BJ (cell line): ENCODE data around the gene ZNF207. TPM values are rescaled to one million over a fixed set of nuclear protein-coding genes. Genes with fewer than 3 reads are reported as not detected.

Source experiments
- CTCF ChIA-PET: fragments of 350-600 bp; formaldehyde crosslinking; extraction: SDS; loops from one replicate; lab custom pipeline; 2021; ENCODE audit warnings: antibody characterized with exemption, inconsistent platforms; lab: Yijun Ruan, JAX
- POLR2A ChIA-PET: fragments of 300-600 bp; sonication (Branson Sonifier 250); formaldehyde crosslinking; extraction: SDS; loops from one replicate; lab custom pipeline; 2021; ENCODE audit warnings: antibody characterized with exemption; lab: Charles Lee
- DNase-seq: peaks from one replicate; pipeline ENCODE4 v3.0.0-alpha.2; 2011; ENCODE audit warnings: low read depth
- H3K27me3 ChIP-seq: 2 replicates; pipeline ENCODE4 v1.6.0; 2011; ENCODE audit warnings: low read length; ENCODE audit not compliant: control insufficient read depth, insufficient read depth
- H3K36me3 ChIP-seq: 2 replicates; pipeline ENCODE4 v1.5.1; 2011; ENCODE audit warnings: low read length; ENCODE audit not compliant: control insufficient read depth, insufficient read depth
- H3K4me3 ChIP-seq: 2 replicates; pipeline ENCODE4 v1.5.1; 2011; ENCODE audit warnings: low read depth, mild to moderate bottlenecking, control low read depth, low read length
- polyA plus RNA-seq: library from polyadenylated mRNA; depleted of rRNA; stranded (reverse); fragments of >200 nt; gene quantifications from 2 replicates; pipeline ENCODE4 v1.2.3, GENCODE V29; 2011
- TF ChIP-seq, protein P1 (sequence below): IDR thresholded peaks from 2 replicates; pipeline ENCODE4 v1.5.1; 2011; ENCODE audit warnings: low read depth, mild to moderate bottlenecking, control low read depth, inconsistent platforms, low read length, moderate library complexity; ENCODE audit not compliant: insufficient read depth

ZNF207 gene
- polyA plus RNA-seq, 1 experiment, result 179 TPM

DNA sequence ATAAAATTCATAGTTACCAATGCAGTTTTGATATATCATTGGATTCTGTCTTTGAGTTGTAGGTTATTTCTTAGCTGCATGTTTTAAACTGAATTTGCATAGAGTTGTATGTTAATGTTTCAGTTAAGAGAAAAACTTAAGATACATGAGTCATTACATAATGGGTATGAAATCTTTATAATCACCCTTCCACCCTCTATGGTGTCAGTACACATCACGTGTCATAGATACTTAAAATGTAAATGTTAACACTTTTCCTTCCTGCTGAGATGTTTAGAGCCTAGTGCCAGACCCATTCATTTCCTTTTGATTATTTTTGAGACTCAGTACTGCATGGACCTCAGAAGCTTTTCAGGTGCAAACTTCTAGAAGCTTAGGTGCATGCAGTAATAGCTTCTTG, 20.5 kb downstream of the ZNF207 start:
- no peak for DNase-seq
- TF ChIP-seq, protein P1, sequence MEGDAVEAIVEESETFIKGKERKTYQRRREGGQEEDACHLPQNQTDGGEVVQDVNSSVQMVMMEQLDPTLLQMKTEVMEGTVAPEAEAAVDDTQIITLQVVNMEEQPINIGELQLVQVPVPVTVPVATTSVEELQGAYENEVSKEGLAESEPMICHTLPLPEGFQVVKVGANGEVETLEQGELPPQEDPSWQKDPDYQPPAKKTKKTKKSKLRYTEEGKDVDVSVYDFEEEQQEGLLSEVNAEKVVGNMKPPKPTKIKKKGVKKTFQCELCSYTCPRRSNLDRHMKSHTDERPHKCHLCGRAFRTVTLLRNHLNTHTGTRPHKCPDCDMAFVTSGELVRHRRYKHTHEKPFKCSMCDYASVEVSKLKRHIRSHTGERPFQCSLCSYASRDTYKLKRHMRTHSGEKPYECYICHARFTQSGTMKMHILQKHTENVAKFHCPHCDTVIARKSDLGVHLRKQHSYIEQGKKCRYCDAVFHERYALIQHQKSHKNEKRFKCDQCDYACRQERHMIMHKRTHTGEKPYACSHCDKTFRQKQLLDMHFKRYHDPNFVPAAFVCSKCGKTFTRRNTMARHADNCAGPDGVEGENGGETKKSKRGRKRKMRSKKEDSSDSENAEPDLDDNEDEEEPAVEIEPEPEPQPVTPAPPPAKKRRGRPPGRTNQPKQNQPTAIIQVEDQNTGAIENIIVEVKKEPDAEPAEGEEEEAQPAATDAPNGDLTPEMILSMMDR, result no peak
- Histone ChIP-seq H3K4me3 (no peak overlapping the region), H3K36me3 (peaks cover 17% of the 10 kb centered on the region), H3K27me3 (no peaks in the 10 kb centered on the region)
- ChIA-PET CTCF (interaction anchor here (0.8 kb wide), 1 partner anchor 39 kb away, joined by 3 read pairs; no protein-coding TSS in a partner anchor), POLR2A (no interaction called here)

DNA sequence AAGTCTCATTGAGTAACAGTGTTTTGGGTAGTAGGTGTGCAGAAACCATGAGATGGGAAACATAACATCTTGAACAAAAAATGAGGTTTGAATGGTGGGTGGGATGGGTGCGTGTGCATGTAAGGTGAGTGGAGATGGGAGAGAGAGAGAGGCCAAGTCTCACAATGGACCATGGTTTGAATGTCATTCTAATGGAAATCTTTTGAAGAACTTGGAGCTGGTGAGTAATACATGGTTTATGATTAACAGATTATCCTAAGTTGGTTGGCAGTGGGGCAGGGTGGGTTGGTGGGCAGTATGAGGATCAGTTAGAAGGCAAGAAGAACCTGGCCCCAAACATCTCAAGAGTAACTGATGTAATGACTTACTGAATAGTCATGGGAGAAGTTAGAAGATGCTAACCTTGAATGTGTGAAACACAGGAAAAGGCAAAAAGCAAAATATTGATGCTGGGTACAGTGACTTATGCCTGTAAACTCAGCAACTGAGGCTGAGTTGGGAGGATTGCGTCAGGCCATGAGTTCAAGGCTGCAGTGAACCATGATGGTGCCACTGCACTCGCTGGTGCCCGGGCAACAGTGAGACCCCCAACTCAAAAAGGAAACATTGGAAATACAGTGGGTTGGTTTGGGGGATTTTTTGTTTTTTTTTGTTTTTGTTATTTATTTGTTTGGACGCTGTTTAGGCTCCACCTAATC, 32.7 kb downstream of the ZNF207 start:
- peaks cover 1% of the 10 kb centered on the region for H3K36me3 ChIP-seq
- H3K4me3 ChIP-seq, result no peak overlapping the region
- no peak for DNase-seq
- H3K27me3 ChIP-seq, result no peaks in the 10 kb centered on the region
- ChIA-PET CTCF (no interaction called here), POLR2A (no interaction called here)
- TF ChIP-seq, protein P1, result no peak

DNA sequence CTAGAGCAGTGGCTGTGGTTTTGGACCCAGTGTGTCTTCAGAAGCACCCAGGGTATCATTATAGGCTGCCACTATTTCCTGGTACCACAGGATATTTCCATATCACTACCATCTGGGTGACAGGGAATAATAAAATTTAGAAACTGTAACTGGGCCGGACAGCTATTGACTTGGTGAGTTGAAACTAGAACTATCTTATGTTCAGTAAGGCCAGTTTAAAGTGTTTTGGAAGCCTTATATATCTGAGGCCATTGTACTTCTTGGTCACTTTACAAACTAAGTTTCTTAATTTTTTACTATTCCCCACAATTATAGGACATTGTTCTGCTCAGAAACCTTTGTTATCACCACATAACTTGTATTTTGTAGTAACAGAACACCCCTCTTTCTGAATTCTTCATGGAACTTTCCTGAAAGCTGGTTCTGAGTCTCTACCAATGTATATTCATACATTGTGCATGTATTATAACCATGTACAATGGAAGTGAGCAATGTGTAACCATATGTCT, 34.0 kb downstream of the ZNF207 start:
- POLR2A ChIA-PET, result no interaction called here
- no peak overlapping the region for H3K4me3 ChIP-seq
- no peak for DNase-seq
- CTCF ChIA-PET, result interaction anchor here (0.6 kb wide), 1 partner anchor 27 kb away, joined by 5 read pairs; no protein-coding TSS in a partner anchor
- H3K27me3 ChIP-seq, result no peaks in the 10 kb centered on the region
- TF ChIP-seq, protein P1, result no peak
- H3K36me3 ChIP-seq, result peaks cover 1% of the 10 kb centered on the region

DNA sequence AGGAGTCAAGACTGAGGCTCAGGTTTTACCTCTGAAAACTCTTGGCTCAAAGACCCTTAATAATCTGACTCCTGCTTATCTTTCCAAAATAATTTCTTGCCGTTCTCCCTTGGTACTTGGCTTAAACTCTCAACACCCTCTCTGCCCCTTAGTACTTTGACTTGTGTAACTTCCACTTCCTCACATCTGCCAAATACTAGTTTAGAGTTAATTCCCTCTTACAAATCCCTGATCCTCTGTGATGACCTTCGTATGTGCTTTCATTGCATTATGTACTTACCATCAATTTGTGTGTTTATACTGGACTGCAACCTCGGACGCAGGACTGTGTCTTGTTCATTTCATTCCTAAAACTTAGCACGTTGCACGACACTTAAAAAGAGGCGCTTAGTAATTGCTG, 35.2 kb downstream of the ZNF207 start:
- ChIA-PET CTCF (interaction anchor here (1.9 kb wide), 1 partner anchor 13 kb away, joined by 6 read pairs; no protein-coding TSS in a partner anchor), POLR2A (no interaction called here)
- DNase-seq, result no peak
- Histone ChIP-seq H3K36me3 (peaks cover 1% of the 10 kb centered on the region), H3K4me3 (no peak overlapping the region), H3K27me3 (no peaks in the 10 kb centered on the region)
- TF ChIP-seq, protein P1, result no peak

DNA sequence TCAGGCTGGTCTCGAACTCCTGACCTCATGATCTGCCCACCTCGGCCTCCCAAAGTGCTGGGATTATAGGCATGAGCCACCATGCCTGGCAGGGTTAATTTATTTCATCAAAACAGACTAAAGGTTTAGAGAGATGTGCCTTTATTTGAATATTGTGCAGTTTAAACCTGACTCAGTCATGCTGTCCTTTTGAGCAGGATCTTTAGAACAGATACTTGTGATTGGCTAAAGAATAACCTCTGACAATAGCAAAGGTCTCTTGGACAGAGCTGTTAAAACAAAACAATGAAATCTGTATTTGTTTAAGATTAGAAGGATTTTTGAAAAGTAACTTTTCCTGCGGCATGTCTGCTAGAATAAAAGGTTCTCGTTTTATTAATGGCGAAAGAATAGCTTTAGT, 36.0 kb downstream of the ZNF207 start:
- TF ChIP-seq, protein P1, result no peak
- Histone ChIP-seq H3K36me3 (no peaks in the 10 kb centered on the region; the same call in 1 of the 2 replicates), H3K27me3 (no peaks in the 10 kb centered on the region), H3K4me3 (no peak overlapping the region)
- ChIA-PET CTCF (interaction anchor here (1.9 kb wide), 1 partner anchor 14 kb away, joined by 6 read pairs; no protein-coding TSS in a partner anchor), POLR2A (no interaction called here)
- DNase-seq, result no peak
